Suprapubic skin (tissue), 3 donors: ENCODE measurements around the gene UCN3.

ENCODE experiments used
- CTCF ChIP-seq, 2 donors: fragments of 200-600 bp in 1 of 2; fragments of 450-650 bp in 1 of 2; sonication (generic) in 1 of 2; IDR thresholded peaks; one replicate each; pipeline ENCODE4 v1.5.1; 2016 to 2019; ENCODE audit warnings: antibody characterized with exemption in 2 of 2, mild to moderate bottlenecking in 1 of 2, moderate library complexity in 1 of 2
- POLR2A ChIP-seq, 2 donors: fragments of 450-650 bp; IDR thresholded peaks; one replicate each; pipeline ENCODE4 v1.6.1; 2017; ENCODE audit warnings: antibody characterized with exemption in 2 of 2, mild to moderate bottlenecking in 2 of 2, moderate library complexity in 2 of 2

- TF ChIP-seq CTCF (IDR thresholded peaks at IDR 0.05) (no peak), POLR2A (IDR thresholded peaks at IDR 0.05) (no peak)
These were observed 42.2 kb downstream of the UCN3 start for GRCh38 chr10:5406918-5407317.
